H1 (cell line): ENCODE data around the gene HNF1A. TPM values are rescaled to one million over a fixed set of nuclear protein-coding genes. Genes with fewer than 3 reads are reported as not detected.

ENCODE experiments used
- ASH2L ChIP-seq: fragments of 200-600, 300-600 bp; sonication (generic); IDR thresholded peaks from one replicate; pipeline ENCODE4 v1.7.1; 2017; ENCODE audit warnings: low read length
- BRCA1 ChIP-seq: IDR thresholded peaks from 2 replicates; pipeline ENCODE4 v1.6.1; 2012; ENCODE audit warnings: low read depth, low read length, improper control_type of control experiment
- CREB1 ChIP-seq: IDR thresholded peaks from 2 replicates; pipeline ENCODE4 v1.6.1; 2012; ENCODE audit warnings: inconsistent platforms
- JUN ChIP-seq: IDR thresholded peaks from 2 replicates; pipeline ENCODE4 v1.6.1; 2011; ENCODE audit warnings: low read depth, mild to moderate bottlenecking, improper control_type of control experiment, low read length
- PHF8 ChIP-seq: fragments of 200-600 bp; sonication (generic); conservative IDR thresholded peaks from 2 replicates; pipeline ENCODE4 v1.7.1; 2012; ENCODE audit warnings: low read depth, mild to moderate bottlenecking, inconsistent platforms, low read length, moderate library complexity
- POU5F1 ChIP-seq: IDR thresholded peaks from 2 replicates; pipeline ENCODE4 v1.6.1; 2011; ENCODE audit warnings: low read depth, mild to moderate bottlenecking, low read length, moderate library complexity
- SP4 ChIP-seq: IDR thresholded peaks from 2 replicates; pipeline ENCODE4 v1.6.1; 2012; ENCODE audit warnings: low read length, inconsistent platforms
- SUZ12 ChIP-seq: fragments of 200-600 bp; sonication (generic); IDR thresholded peaks from 2 replicates; pipeline ENCODE4 v1.6.1; 2012; ENCODE audit warnings: mild to moderate bottlenecking, inconsistent platforms, low read length, moderate library complexity, mixed read lengths
- TAF7 ChIP-seq: optimal IDR thresholded peaks from 2 replicates; pipeline ENCODE3; 2011; ENCODE audit warnings: low read depth, mild to moderate bottlenecking, inconsistent platforms, low read length, moderate library complexity, borderline replicate concordance
- polyA plus RNA-seq, 7 experiments: library from polyadenylated mRNA; depleted of rRNA in 3 of 7; stranded (reverse) in 5 of 7; unstranded in 2 of 7; fragments of >200 nt in 5 of 7; fragments of 200-250 nt in 2 of 7; gene quantifications; 1 replicate in 5 of 7; 2 replicates in 1 of 7; 4 replicates in 1 of 7; pipeline versions ENCODE4 v1.2.1 to v1.2.3, GENCODE V29; 2011 to 2013; ENCODE audit warnings: missing spikeins in 2 of 7, mixed read lengths in 2 of 7
- total RNA-seq: library from RNA; stranded (reverse); fragmentation: NEBNext Ultra II Directional; extraction: Animal tissue kit (Norgen Biotek cat#: 25700); gene quantifications from 2 replicates; pipeline ENCODE4 v1.2.1, GENCODE V29; 2021
- TF ChIP-seq, protein P1 (sequence below): fragments of 300-600 bp; sonication (generic); IDR thresholded peaks from 2 replicates; pipeline ENCODE4 v1.7.1; 2012; ENCODE audit warnings: low read length, moderate library complexity, mild to moderate bottlenecking, inconsistent platforms; ENCODE audit not compliant: insufficient replicate concordance

Gene HNF1A
- total and polyA plus RNA-seq, 2 of the 8 experiments (the other 6 are each of a cell fraction or from before 2014, with no cell fraction given): not detected

DNA sequence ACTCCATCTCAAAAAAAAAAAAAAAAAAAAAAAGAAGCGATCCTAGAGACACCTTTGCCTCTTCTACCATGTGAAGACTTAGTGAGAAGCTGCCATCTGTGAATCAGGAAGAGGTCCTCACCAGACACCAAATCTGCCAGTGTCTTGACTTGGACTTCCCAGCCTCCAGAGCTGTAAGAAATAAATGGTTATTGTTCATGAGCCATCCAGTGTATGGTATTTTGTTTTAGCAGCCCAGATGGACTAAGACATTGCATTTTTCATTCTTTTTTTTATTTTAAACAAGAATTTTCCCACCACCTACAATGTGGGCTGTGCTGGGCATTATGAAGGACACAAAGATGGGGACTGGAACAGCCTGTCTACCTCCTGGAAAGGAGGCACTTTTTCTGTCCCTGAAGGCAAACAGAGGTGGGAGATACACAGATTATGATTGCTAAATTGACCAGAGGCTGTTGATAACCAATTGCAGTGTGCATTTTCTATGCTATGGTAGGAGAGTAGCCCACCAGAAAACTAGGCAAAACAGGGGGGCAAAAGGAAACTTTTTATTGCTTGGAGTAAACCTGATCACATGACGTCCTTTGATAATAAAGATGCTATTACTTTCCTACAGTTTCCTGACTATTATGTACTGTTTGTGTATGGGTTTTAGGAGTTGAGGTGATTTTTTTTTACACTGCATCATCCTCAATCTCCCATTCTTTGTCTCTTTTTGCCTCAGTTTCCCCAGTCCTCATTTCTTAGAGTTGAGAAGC, 40.7 kb downstream of the HNF1A start (continued):
- TF ChIP-seq, protein P1, sequence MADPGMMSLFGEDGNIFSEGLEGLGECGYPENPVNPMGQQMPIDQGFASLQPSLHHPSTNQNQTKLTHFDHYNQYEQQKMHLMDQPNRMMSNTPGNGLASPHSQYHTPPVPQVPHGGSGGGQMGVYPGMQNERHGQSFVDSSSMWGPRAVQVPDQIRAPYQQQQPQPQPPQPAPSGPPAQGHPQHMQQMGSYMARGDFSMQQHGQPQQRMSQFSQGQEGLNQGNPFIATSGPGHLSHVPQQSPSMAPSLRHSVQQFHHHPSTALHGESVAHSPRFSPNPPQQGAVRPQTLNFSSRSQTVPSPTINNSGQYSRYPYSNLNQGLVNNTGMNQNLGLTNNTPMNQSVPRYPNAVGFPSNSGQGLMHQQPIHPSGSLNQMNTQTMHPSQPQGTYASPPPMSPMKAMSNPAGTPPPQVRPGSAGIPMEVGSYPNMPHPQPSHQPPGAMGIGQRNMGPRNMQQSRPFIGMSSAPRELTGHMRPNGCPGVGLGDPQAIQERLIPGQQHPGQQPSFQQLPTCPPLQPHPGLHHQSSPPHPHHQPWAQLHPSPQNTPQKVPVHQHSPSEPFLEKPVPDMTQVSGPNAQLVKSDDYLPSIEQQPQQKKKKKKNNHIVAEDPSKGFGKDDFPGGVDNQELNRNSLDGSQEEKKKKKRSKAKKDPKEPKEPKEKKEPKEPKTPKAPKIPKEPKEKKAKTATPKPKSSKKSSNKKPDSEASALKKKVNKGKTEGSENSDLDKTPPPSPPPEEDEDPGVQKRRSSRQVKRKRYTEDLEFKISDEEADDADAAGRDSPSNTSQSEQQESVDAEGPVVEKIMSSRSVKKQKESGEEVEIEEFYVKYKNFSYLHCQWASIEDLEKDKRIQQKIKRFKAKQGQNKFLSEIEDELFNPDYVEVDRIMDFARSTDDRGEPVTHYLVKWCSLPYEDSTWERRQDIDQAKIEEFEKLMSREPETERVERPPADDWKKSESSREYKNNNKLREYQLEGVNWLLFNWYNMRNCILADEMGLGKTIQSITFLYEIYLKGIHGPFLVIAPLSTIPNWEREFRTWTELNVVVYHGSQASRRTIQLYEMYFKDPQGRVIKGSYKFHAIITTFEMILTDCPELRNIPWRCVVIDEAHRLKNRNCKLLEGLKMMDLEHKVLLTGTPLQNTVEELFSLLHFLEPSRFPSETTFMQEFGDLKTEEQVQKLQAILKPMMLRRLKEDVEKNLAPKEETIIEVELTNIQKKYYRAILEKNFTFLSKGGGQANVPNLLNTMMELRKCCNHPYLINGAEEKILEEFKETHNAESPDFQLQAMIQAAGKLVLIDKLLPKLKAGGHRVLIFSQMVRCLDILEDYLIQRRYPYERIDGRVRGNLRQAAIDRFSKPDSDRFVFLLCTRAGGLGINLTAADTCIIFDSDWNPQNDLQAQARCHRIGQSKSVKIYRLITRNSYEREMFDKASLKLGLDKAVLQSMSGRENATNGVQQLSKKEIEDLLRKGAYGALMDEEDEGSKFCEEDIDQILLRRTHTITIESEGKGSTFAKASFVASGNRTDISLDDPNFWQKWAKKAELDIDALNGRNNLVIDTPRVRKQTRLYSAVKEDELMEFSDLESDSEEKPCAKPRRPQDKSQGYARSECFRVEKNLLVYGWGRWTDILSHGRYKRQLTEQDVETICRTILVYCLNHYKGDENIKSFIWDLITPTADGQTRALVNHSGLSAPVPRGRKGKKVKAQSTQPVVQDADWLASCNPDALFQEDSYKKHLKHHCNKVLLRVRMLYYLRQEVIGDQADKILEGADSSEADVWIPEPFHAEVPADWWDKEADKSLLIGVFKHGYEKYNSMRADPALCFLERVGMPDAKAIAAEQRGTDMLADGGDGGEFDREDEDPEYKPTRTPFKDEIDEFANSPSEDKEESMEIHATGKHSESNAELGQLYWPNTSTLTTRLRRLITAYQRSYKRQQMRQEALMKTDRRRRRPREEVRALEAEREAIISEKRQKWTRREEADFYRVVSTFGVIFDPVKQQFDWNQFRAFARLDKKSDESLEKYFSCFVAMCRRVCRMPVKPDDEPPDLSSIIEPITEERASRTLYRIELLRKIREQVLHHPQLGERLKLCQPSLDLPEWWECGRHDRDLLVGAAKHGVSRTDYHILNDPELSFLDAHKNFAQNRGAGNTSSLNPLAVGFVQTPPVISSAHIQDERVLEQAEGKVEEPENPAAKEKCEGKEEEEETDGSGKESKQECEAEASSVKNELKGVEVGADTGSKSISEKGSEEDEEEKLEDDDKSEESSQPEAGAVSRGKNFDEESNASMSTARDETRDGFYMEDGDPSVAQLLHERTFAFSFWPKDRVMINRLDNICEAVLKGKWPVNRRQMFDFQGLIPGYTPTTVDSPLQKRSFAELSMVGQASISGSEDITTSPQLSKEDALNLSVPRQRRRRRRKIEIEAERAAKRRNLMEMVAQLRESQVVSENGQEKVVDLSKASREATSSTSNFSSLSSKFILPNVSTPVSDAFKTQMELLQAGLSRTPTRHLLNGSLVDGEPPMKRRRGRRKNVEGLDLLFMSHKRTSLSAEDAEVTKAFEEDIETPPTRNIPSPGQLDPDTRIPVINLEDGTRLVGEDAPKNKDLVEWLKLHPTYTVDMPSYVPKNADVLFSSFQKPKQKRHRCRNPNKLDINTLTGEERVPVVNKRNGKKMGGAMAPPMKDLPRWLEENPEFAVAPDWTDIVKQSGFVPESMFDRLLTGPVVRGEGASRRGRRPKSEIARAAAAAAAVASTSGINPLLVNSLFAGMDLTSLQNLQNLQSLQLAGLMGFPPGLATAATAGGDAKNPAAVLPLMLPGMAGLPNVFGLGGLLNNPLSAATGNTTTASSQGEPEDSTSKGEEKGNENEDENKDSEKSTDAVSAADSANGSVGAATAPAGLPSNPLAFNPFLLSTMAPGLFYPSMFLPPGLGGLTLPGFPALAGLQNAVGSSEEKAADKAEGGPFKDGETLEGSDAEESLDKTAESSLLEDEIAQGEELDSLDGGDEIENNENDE: no peak
- TF ChIP-seq PHF8 (no peak), ASH2L (no peak), POU5F1 (no peak), CREB1 (no peak), SP4 (no peak), SUZ12 (no peak), BRCA1 (no peak), TAF7 (no peak), JUN (no peak)
